Cardiac muscle cell (in vitro differentiated cells and primary cell): ENCODE results near the gene BPIFA2. TPM values are rescaled to one million over a fixed set of nuclear protein-coding genes. Genes with fewer than 3 reads are reported as not detected.

ENCODE experiments used
- DNase-seq, 2 donors: peaks; one replicate each; pipeline versions ENCODE4 v3.0.0 to v3.0.0-alpha.2; 2010 to 2017; ENCODE audit warnings: low read depth in 1 of 2, low spot score in 1 of 2
- H3K27ac ChIP-seq: fragments of 200-600 bp; sonication (generic); 2 replicates; pipeline ENCODE4 v1.5.1; 2016
- H3K27me3 ChIP-seq: fragments of 200-600 bp; sonication (generic); 2 replicates; pipeline ENCODE4 v1.6.0; 2016; ENCODE audit warnings: control low read depth
- H3K36me3 ChIP-seq: fragments of 200-600 bp; sonication (generic); 2 replicates; pipeline ENCODE4 v1.5.1; 2016; ENCODE audit warnings: control low read depth
- H3K4me1 ChIP-seq: fragments of 200-600 bp; sonication (generic); 2 replicates; pipeline ENCODE4 v1.8.1; 2017; ENCODE audit warnings: low read depth, mild to moderate bottlenecking, mixed run types
- H3K4me3 ChIP-seq: fragments of 200-600 bp; sonication (generic); 2 replicates; pipeline ENCODE4 v1.5.1; 2016; ENCODE audit warnings: mild to moderate bottlenecking
- H3K9me3 ChIP-seq: fragments of 200-600 bp; sonication (generic); 2 replicates; pipeline ENCODE4 v1.5.1; 2017; ENCODE audit warnings: low read depth, mild to moderate bottlenecking, control low read depth
- polyA plus RNA-seq: library from polyadenylated mRNA; unstranded; fragments of >200 nt; fragmentation: Nextera tagmentation; extraction: Ambion mirVana; gene quantifications from 2 replicates; pipeline ENCODE4 v1.2.1, GENCODE V29; 2016
- total RNA-seq: library from RNA; depleted of rRNA; stranded (reverse); fragments of >200 nt; gene quantifications from 2 replicates; pipeline ENCODE4 v1.2.3, GENCODE V29; 2016
- TF ChIP-seq, protein P1 (sequence below): IDR thresholded peaks from 2 replicates; pipeline ENCODE4 v1.5.1; 2012; ENCODE audit warnings: low read depth, mild to moderate bottlenecking, low read length

BPIFA2 gene
- total and polyA plus RNA-seq, 2 experiments from 2014 or later: not detected

DNA sequence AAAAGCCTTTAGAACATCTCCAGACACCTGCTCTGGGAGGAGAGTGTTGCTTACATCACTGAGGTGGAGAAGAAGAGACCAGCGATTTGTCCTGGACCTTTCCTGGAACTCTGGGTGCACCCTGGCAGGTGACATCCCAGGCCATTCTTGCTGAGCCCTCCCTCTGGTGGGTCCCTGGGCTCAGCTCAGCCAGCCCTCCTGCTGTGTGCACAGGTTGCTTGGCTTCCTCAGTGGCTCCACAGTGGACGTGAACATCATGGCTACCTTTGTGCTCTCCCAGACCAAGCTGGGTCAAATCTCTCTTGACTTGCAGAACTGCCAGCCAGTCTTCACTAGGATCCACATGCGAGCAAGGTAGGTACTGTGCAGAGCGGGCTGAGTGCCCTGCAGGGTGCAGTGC, 19.9 kb upstream of the BPIFA2 start:
- H3K4me3 ChIP-seq: no peak overlapping the region
- H3K36me3 ChIP-seq: no peaks in the 10 kb centered on the region
- H3K27ac ChIP-seq: no peak overlapping the region
- no peak for DNase-seq
- no peaks in the 10 kb centered on the region for H3K9me3 ChIP-seq
- peaks cover 8% of the 10 kb centered on the region for H3K27me3 ChIP-seq
- H3K4me1 ChIP-seq: no peaks in the 10 kb centered on the region
- TF ChIP-seq, protein P1, sequence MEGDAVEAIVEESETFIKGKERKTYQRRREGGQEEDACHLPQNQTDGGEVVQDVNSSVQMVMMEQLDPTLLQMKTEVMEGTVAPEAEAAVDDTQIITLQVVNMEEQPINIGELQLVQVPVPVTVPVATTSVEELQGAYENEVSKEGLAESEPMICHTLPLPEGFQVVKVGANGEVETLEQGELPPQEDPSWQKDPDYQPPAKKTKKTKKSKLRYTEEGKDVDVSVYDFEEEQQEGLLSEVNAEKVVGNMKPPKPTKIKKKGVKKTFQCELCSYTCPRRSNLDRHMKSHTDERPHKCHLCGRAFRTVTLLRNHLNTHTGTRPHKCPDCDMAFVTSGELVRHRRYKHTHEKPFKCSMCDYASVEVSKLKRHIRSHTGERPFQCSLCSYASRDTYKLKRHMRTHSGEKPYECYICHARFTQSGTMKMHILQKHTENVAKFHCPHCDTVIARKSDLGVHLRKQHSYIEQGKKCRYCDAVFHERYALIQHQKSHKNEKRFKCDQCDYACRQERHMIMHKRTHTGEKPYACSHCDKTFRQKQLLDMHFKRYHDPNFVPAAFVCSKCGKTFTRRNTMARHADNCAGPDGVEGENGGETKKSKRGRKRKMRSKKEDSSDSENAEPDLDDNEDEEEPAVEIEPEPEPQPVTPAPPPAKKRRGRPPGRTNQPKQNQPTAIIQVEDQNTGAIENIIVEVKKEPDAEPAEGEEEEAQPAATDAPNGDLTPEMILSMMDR: no peak

DNA sequence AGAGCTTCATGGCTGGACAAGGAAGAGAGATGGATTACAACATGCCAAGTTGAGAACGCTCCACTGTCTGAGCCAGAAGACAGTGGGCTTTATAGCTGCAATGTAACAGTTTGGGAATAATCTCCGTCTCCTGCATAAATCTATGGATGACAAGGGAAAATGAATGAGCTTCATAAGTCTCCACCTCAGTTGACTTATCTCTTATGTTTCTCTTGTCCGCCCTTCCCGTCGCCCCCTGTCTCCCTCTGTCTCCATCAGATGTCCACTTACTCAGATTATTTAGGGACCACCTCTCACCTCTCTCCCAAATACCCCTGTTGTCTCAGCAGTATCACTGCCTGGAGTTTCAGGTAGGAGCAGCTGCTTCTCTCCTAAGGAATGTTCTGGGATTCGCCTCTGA, 13.7 kb upstream of the BPIFA2 start:
- Histone ChIP-seq H3K4me3 (no peak overlapping the region), H3K27me3 (peaks cover 24% of the 10 kb centered on the region), H3K36me3 (no peaks in the 10 kb centered on the region), H3K9me3 (no peaks in the 10 kb centered on the region), H3K4me1 (no peaks in the 10 kb centered on the region), H3K27ac (no peak overlapping the region)
- no peak for DNase-seq
- TF ChIP-seq, protein P1: no peak

DNA sequence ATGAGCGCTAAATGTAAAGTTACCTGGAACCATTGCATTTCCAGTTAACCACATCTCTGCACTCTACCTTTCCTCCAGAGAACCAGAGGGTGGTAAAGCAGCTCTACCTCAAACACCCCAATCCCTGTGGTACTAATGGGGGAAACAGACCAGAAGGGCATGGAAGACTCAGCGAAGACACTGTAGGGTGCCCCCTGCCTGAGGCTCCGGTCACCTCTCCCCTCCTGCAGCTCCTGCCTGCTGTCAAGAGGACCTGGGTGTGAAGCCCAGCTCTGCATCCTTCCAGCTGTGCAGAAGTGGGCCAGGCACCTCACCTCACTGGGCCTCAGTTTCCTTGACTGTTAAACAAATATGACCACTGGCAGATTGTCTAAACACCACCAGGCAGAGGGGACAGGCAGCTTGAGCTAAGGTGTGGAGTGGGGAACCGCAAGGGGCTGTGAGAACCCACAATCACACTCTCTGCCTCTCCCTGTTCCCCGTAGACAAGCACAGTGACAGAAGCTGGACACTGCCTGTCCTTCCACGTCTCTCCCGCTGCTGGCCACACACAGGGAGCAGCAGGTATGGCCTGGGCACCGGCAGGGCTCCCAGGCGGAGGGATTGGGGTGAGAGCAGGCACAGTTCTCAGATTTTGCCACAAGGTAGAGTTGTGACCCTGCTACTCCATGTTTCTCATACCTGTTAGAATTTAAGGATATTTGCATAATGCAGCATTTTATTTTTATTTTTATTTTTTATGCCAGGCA, 9.1 kb upstream of the BPIFA2 start:
- no peak for DNase-seq
- Histone ChIP-seq H3K27ac (no peak overlapping the region), H3K4me3 (no peak overlapping the region), H3K9me3 (no peaks in the 10 kb centered on the region), H3K36me3 (no peaks in the 10 kb centered on the region), H3K27me3 (peaks cover 12% of the 10 kb centered on the region), H3K4me1 (no peaks in the 10 kb centered on the region)
- TF ChIP-seq, protein P1: no peak

DNA sequence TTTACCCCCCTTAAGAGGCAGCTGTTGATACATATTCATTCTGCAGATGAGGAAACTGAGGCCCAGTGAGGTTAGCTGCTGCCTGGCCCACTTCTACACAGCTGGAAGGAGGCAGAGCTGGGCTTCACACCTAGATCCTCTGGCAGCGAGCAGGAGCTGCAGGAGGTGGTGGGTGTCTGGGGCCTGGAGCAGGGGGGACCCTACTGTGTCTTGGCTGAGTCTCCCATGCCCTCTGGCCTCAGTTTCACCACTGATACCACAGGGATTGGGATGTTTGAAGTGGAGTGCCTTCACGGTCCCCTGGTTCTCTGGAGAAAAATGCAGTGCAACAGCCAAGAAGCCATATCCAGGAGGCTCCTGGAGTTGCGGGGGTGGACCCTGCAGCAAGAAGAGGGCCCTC, 8.2 kb upstream of the BPIFA2 start:
- Histone ChIP-seq H3K4me1 (no peaks in the 10 kb centered on the region), H3K9me3 (no peaks in the 10 kb centered on the region), H3K27ac (no peak overlapping the region), H3K4me3 (no peak overlapping the region), H3K27me3 (peaks cover 6% of the 10 kb centered on the region), H3K36me3 (no peaks in the 10 kb centered on the region)
- TF ChIP-seq, protein P1: no peak
- DNase-seq: no peak

DNA sequence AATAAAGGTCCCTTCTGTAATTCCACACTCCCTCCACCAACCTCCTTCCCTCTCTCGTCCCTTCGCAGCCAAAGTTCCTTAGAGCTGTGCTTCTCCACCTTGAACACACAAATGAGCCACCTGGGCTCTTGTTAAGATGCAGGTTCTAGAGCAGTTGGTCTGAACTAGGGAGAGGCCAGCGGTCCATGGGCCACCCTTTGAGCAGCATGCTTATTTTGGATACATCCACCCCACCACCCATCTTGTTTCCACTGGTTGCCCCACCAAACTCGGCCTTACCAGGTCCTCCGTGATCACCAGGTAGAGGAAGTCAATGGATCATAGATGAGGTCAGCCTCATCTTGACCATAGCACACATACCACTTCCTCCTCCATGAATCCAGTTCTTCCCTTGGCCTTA, 7.3 kb upstream of the BPIFA2 start:
- Histone ChIP-seq H3K9me3 (no peaks in the 10 kb centered on the region), H3K27me3 (peaks cover 6% of the 10 kb centered on the region), H3K4me1 (no peaks in the 10 kb centered on the region), H3K4me3 (no peak overlapping the region), H3K36me3 (no peaks in the 10 kb centered on the region), H3K27ac (no peak overlapping the region)
- TF ChIP-seq, protein P1: no peak
- no peak for DNase-seq
